HG02981 (cell line): ENCODE data around the gene EHD2.

Source experiments
- ATAC-seq: cut with Tn5 transposase; IDR thresholded peaks from one replicate; pipeline ENCODE4 v1.9.1; 2021; ENCODE audit warnings: mild to moderate bottlenecking, moderate library complexity; ENCODE audit not compliant: unreplicated experiment

Gene EHD2

GRCh38 chr19:47687906-47688305, 25.3 kb upstream of the EHD2 start:
- no peak for ATAC-seq

GRCh38 chr19:47691090-47691489, 22.1 kb upstream of the EHD2 start:
- no peak for ATAC-seq

GRCh38 chr19:47691782-47692181, 21.4 kb upstream of the EHD2 start:
- ATAC-seq: no peak

DNA sequence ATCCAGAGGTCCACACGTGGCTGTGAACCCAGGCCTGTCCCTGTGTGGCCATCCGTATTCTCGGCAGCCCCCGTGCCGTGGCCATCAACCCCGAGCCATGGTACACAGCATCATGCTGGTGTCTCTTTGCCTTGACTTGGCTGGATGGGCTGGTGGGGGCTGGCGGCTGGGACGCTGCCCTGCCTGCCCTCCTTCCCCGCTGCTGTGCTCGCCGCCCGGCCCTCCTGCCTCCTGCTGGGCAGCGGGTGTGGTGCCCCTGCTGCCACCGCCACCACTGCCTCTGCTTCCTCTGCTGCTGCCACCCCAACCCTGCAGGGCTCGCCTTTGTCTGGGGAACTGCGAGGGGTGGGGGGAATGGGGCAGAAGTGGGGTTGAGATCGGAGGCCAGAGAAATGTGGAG, 19.7 kb upstream of the EHD2 start:
- no peak for ATAC-seq

GRCh38 chr19:47693903-47694302, 19.3 kb upstream of the EHD2 start:
- ATAC-seq: no peak

- ATAC-seq: no peak
Measured at GRCh38 chr19:47694466-47695273, 18.6 kb upstream of the EHD2 start.

DNA sequence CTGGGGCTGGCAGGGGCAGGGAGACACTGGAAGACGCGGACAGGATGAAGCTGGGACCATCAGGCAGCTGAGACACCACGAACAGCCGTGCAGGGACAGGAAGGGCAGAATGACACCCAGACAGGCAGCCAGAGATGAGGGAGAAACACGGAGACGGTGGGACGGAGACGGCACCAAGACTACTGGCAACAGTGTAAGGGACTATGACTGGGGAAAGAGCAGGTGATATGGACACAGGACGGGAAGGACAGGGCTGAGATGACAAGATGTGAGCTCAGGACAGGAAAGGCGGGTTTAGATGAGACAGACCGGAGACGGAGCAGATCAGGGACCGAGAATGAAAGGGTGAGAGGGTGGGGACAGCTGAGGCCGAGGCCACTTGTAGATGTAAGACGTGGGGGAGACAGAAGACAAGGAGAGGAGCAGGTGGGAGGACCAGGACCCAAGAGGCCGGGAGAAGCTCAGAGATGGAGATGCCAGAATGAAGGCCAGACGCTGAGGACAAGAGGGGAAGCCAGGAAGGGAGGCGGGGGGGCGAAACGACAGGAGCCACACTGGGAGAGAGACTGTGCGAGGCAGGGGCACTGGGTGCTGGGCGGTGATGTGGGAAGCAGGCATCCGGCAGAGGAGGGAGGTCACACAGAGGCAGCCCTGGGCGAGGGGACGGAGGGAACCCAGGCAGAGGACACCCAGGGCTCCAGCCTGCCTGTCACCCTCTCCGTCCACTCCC, 17.5 kb upstream of the EHD2 start:
- ATAC-seq: no peak

DNA sequence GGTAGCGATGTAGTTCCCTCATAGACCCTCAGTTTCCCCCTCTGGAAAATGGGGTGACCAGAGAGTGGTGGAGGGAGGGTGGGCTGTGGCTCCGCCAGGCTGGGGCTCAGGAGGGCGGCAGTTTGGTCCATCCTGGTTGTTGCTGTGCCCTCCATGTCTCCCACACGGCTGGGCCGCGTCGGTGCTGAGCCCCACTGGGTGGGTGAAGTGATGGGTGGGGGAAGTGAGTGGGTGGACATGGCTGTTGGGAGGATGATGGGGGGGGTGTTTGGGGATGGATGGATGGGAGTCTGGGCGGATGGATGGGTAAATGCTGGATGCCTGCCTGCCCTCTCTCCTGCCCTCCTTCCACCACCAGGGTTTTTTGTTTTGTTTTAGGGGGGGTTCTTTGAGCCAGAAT, 16.6 kb upstream of the EHD2 start:
- ATAC-seq: no peak

DNA sequence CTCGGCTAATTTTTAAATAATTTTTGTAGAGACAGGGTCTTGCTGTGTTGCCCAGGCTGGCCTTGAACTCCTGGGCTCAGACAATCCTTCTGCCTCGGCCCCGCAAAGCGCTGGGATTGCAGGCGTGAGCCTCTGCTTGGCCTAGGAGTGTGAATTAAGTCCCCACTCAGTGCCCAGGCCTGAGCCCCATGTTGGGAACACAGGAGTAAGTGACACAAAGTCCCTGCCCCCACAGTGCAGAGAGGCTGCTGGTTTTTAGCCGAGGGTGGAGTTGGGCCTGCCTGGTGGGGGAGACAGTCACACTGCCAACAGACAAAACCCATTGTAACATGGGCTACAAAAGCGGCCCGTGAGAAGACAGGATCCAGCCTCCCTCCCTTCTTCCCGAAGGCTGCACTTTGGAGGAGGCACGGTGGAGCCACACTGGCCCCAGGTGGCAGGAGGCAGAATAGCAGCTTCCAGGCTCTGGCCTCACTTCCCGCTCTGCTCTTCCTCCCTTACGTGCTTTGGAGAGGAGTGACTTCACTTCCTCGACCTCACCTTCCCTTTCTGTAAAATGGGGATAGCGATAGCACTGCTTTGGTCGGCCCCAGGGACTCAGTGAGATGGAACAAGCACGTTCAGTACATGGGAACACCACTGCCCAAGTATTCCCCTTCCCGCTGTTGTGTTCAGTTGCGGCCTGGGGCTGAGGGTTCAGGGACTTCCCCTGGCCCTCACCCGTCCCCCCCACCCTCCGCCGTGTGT, 15.2 kb upstream of the EHD2 start:
- ATAC-seq: no peak

- ATAC-seq: no peak
Measured at GRCh38 chr19:47698631-47699359, 14.4 kb upstream of the EHD2 start.

- ATAC-seq: no peak
Measured at GRCh38 chr19:47699360-47699917, 13.8 kb upstream of the EHD2 start.

DNA sequence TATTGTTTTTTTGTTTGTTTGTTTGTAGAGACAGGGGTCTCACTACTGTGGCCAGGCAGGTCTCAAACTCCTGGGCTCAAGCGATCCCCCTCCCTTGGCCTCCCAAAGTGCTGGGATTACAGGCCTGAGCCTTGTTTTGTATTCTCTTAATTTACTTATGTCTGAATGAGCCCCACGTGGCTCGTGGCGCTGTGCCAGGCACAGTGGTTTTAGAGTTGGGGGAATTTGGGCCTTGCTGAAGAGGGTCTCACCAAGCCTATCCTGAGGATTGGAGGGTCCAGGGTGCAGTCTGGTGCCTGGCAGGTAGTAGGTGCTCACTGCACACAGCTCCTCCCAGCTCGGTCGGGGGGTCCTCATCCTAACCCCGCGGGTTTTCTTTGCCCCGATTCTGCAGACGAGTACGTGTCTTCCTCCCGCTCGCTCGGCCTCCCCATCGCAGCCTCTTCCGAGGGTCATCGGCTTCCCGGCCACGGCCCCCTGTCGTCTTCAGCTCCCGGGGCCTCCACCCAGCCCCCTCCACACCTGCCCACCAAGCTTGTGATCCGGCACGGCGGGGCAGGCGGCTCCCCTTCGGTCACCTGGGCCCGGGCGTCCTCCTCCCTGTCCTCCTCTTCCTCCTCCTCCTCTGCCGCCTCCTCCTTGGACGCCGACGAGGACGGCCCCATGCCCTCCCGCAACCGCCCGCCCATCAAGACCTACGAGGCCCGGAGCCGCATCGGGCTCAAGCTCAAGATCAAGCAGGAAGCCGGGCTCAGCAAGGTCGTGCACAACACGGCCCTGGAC, 12.1 kb upstream of the EHD2 start:
- no peak for ATAC-seq

GRCh38 chr19:47701717-47702552, 11.3 kb upstream of the EHD2 start:
- ATAC-seq: no peak

- no peak for ATAC-seq
Measured at GRCh38 chr19:47702671-47703070, 10.6 kb upstream of the EHD2 start.

GRCh38 chr19:47703301-47703700, 9.9 kb upstream of the EHD2 start:
- no peak for ATAC-seq

DNA sequence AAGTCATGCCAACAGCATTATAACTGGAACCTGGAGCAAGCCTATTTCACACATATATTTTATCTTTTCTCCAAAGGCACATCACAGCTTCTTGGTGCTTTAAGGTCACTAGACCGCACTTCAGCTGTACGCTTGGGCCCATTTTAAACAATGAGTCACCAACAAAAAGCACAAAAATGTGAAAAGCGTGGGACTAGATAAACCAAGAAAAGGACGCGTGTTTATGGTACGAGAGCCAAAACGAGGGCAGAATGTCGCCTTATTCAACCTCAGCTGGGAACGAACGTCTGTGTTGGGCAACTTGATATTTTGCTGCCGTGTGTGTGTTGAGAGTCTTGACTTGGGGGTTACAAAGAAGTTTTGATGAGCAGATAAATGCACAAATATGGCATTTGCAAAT, 9.2 kb upstream of the EHD2 start:
- no peak for ATAC-seq

GRCh38 chr19:47704656-47705055, 8.6 kb upstream of the EHD2 start:
- no peak for ATAC-seq

GRCh38 chr19:47707135-47707925, 5.9 kb upstream of the EHD2 start:
- ATAC-seq: no peak
